A549 (cell line): ENCODE measurements around the gene CHRNB1. TPM values are rescaled to one million over a fixed set of nuclear protein-coding genes. Genes with fewer than 3 reads are reported as not detected.

ENCODE experiments used
- ATAC-seq, 2 experiments: fragments of 200-7000 bp in 1 of 2; fragments of >200 bp in 1 of 2; cut with Nextera tagmentation in 1 of 2; cut with Tn5 transposase in 1 of 2; 3 replicates each; pipeline versions ENCODE4 v1.8.0 to v1.9.1; 2018 to 2020; ENCODE audit warnings: mild to moderate bottlenecking in 1 of 2, moderate library complexity in 1 of 2
- CTCF ChIA-PET: fragments of 300-600 bp; sonication (Branson Sonifier 250); formaldehyde crosslinking; extraction: SDS; loops from one replicate; lab custom pipeline; 2021; ENCODE audit warnings: antibody characterized with exemption, inconsistent platforms; lab: Yijun Ruan, JAX
- POLR2A ChIA-PET: fragments of 350-600 bp; formaldehyde crosslinking; extraction: SDS; loops from one replicate; lab custom pipeline; 2021; ENCODE audit warnings: antibody characterized with exemption, inconsistent platforms; lab: Yijun Ruan, JAX
- DNase-seq, 2 experiments: peaks; one replicate each; pipeline versions ENCODE4 v3.0.0 to v3.0.0-alpha.2; 2011 to 2016; ENCODE audit warnings: low read depth in 1 of 2, low spot score in 1 of 2
- FAIRE-seq: peaks from 2 replicates; lab custom pipeline; 2011; peaks lifted over from hg19 to GRCh38; lab: Jason Lieb, UNC
- H3K27ac ChIP-seq, 2 experiments: fragments of >200 bp; sonication (Bioruptor Twin); formaldehyde crosslinking; 3 replicates each; pipeline ENCODE4 v1.5.1; 2016 to 2017
- H3K4me1 ChIP-seq: fragments of >200 bp; sonication (Bioruptor Twin); formaldehyde crosslinking; 3 replicates; pipeline ENCODE4 v1.6.1; 2016
- H3K4me2 ChIP-seq: fragments of >200 bp; sonication (Bioruptor Twin); formaldehyde crosslinking; 3 replicates; pipeline ENCODE4 v1.6.1; 2016
- H3K4me3 ChIP-seq: fragments of >200 bp; sonication (Bioruptor Twin); formaldehyde crosslinking; 3 replicates; pipeline ENCODE4 v1.5.1; 2016
- H3K9me3 ChIP-seq: fragments of >200 bp; sonication (Bioruptor Twin); formaldehyde crosslinking; 3 replicates; pipeline ENCODE4 v1.6.1; 2016
- ATOH8 ChIP-seq: fragments of 250-450 bp; sonication (Bioruptor Pico); IDR thresholded peaks from 2 replicates; pipeline ENCODE4 v1.5.0; 2020; ENCODE audit warnings: low read depth, mild to moderate bottlenecking, moderate library complexity
- CBX2 ChIP-seq: fragments of 200-600 bp; sonication (generic); IDR thresholded peaks from 2 replicates; pipeline ENCODE4 v1.6.1; 2016; ENCODE audit warnings: low read depth, mild to moderate bottlenecking, borderline replicate concordance
- CEBPB ChIP-seq, 2 experiments: fragments of >200 bp in 1 of 2; sonication (Bioruptor Twin) in 1 of 2; formaldehyde crosslinking in 1 of 2; IDR thresholded peaks; 2 replicates each; pipeline ENCODE4 v1.6.1; 2012 to 2016
- CHD2 ChIP-seq: fragments of 150-350 bp; IDR thresholded peaks from 2 replicates; pipeline ENCODE4 v1.6.1; 2014; ENCODE audit warnings: low read length; ENCODE audit not compliant: partially characterized antibody
- CHD4 ChIP-seq: fragments of 200-600 bp; sonication (generic); IDR thresholded peaks from 2 replicates; pipeline ENCODE4 v1.6.1; 2016; ENCODE audit warnings: antibody characterized with exemption, mild to moderate bottlenecking, borderline replicate concordance
- EHMT2 ChIP-seq: fragments of 200-600 bp; sonication (generic); IDR thresholded peaks from 2 replicates; pipeline ENCODE4 v1.6.1; 2016; ENCODE audit warnings: antibody characterized with exemption, low read depth, mild to moderate bottlenecking, moderate library complexity
- FOXS1 ChIP-seq: fragments of 250-450 bp; sonication (Bioruptor Pico); IDR thresholded peaks from 2 replicates; pipeline ENCODE4 v1.5.0; 2020; ENCODE audit warnings: mild to moderate bottlenecking, moderate library complexity
- GATA3 ChIP-seq: IDR thresholded peaks from 2 replicates; pipeline ENCODE4 v1.6.1; 2012; ENCODE audit warnings: borderline replicate concordance
- HEYL ChIP-seq: fragments of 250-450 bp; sonication (Bioruptor Pico); IDR thresholded peaks from 2 replicates; pipeline ENCODE4 v1.8.0; 2021; ENCODE audit warnings: mild to moderate bottlenecking, moderate library complexity
- MAZ ChIP-seq: fragments of 150-350 bp; IDR thresholded peaks from 2 replicates; pipeline ENCODE4 v1.6.1; 2014; ENCODE audit warnings: antibody characterized with exemption, low read depth, low read length, borderline replicate concordance
- PHF8 ChIP-seq: fragments of 200-600 bp; sonication (generic); IDR thresholded peaks from 2 replicates; pipeline ENCODE4 v1.6.1; 2016; ENCODE audit warnings: low read depth, mild to moderate bottlenecking, antibody characterized with exemption, moderate library complexity, borderline replicate concordance
- RCOR1 ChIP-seq: fragments of 150-350 bp; IDR thresholded peaks from 2 replicates; pipeline ENCODE4 v1.6.1; 2014; ENCODE audit warnings: antibody characterized with exemption, low read length, low read depth
- RNF2 ChIP-seq: fragments of 200-600 bp; sonication (generic); IDR thresholded peaks from 2 replicates; pipeline ENCODE4 v1.6.1; 2016; ENCODE audit warnings: low read depth, mild to moderate bottlenecking, antibody characterized with exemption, moderate library complexity, borderline replicate concordance
- SREBF2 ChIP-seq: fragments of 450-650 bp; IDR thresholded peaks from 2 replicates; pipeline ENCODE4 v1.6.1; 2014; ENCODE audit warnings: mild to moderate bottlenecking, moderate library complexity
- USF2 ChIP-seq: fragments of 450-650 bp; IDR thresholded peaks from 2 replicates; pipeline ENCODE4 v1.6.1; 2014; ENCODE audit warnings: antibody characterized with exemption
- ZFP36 ChIP-seq: fragments of 450-650 bp; IDR thresholded peaks from 2 replicates; pipeline ENCODE4 v1.6.1; 2014; ENCODE audit warnings: borderline replicate concordance; ENCODE audit not compliant: partially characterized antibody
- ZNF302 ChIP-seq: fragments of 250-450 bp; sonication (Bioruptor Pico); IDR thresholded peaks from 2 replicates; pipeline ENCODE4 v1.9.0; 2021; ENCODE audit warnings: inconsistent platforms, mild to moderate bottlenecking, moderate library complexity
- ZSCAN20 ChIP-seq: fragments of 250-450 bp; sonication (Bioruptor Pico); IDR thresholded peaks from 2 replicates; pipeline ENCODE4 v1.8.0; 2022; ENCODE audit warnings: mild to moderate bottlenecking, moderate library complexity
- WGBS: methylation state at CpG from one replicate; pipeline ENCODE4 v1.1.6; 2017; ENCODE audit errors: missing lambda C conversion rate; 5-methylcytosine and 5-hydroxymethylcytosine counted together
- polyA plus RNA-seq, 4 experiments: library from polyadenylated mRNA; depleted of rRNA in 3 of 4; stranded (reverse); fragments of >200 nt; fragmentation: RNase III in 1 of 4; extraction: RNeasy Plus Mini Kit Qiagen cat#74134 plus additional on column Dnase treatment in 1 of 4; gene quantifications; 2 replicates in 3 of 4; 3 replicates in 1 of 4; pipeline ENCODE4 v1.2.3, GENCODE V29; 2011 to 2017
- TF ChIP-seq, protein P1 (sequence below): IDR thresholded peaks from 2 replicates; pipeline ENCODE4 v1.6.1; 2012

The CHRNB1 gene
- polyA plus RNA-seq, 2 of the 4 experiments (the other 2 are of a cell fraction) = 6.5 to 8.4 TPM

DNA sequence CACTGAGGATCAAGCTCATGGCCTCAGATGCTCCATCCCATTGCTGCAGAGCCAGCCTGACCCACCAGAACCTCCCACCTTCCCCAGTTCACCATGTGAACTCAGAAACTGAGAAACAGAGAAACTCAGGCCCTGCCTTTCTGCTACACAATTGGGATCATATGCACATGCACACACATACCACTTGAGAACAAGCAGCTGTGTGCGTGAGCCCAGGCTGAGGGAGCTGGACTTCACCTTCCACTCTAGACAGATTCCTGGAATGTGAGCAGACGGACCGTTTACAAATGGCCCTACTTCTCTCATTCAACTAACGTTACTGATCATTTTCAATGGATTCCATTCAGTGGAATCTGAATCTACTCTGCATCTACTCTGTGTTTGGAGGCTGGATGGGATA, 21.2 kb upstream of the CHRNB1 start:
- no peak for TF ChIP-seq HEYL
- no peak for TF ChIP-seq SREBF2
- Histone ChIP-seq H3K4me2 (no peak overlapping the region), H3K27ac (no peak overlapping the region), H3K4me3 (no peak overlapping the region), H3K9me3 (no peaks in the 10 kb centered on the region), H3K4me1 (no peaks in the 10 kb centered on the region)
- no peak for DNase-seq
- ChIA-PET POLR2A (no interaction called here), CTCF (interaction anchor here (0.9 to 5.7 kb wide), 7 partner anchors 9 to 68 kb away, joined by 3 to 50 read pairs (median 3); partner anchors contain the start of gene TMEM102)
- 81% methylated on average over 4 of the region's 4 CpGs for WGBS
- FAIRE-seq = no peak
- ATAC-seq = no peak

- no peak for ATAC-seq
- no peak within 1 kb of the TSS for H3K27ac ChIP-seq
- FAIRE-seq = no peak
- no peak for DNase-seq
- ChIA-PET CTCF (interaction anchor here (0.5 to 5.7 kb wide), 4 partner anchors 11 to 128 kb away, joined by 3 to 50 read pairs (median 8); partner anchors contain the start of genes TMEM102 and TMEM95), POLR2A (interaction anchor here (1.1 to 1.9 kb wide), 2 partner anchors 10 to 21 kb away, joined by 4 to 9 read pairs; partner anchors contain the start of genes TMEM102 and TMEM256)
- H3K4me2 ChIP-seq = no peak within 1 kb of the TSS
- no peaks in the 10 kb centered on the region for H3K4me1 ChIP-seq
- H3K9me3 ChIP-seq = no peaks in the 10 kb centered on the region
- H3K4me3 ChIP-seq = no peak within 1 kb of the TSS
- TF ChIP-seq RCOR1 = no peak
- no peak for TF ChIP-seq ZNF302 (CRISPR knock-in tag)
- TF ChIP-seq CEBPB (IDR thresholded peaks at IDR 0.05) = no peak
- no peak for TF ChIP-seq FOXS1 (CRISPR knock-in tag)
- no peak for TF ChIP-seq GATA3
- 52% methylated on average over 6 of the region's 7 CpGs for WGBS
Measured at GRCh38 chr17:7425316-7425715, 19.5 kb upstream of the CHRNB1 start, which contains the start of gene SPEM2. Gene SPEM2 (plus strand): TSS chr17:7425616. CDS start chr17:7425689, 73 bp downstream.

- ATAC-seq (no peak), DNase-seq (no peak), FAIRE-seq (no peak)
- no peak overlapping the region for H3K27ac ChIP-seq
- TF ChIP-seq ZSCAN20 (no peak), ZFP36 (no peak), CBX2 (no peak), PHF8 (no peak), RCOR1 (no peak), RNF2 (no peak), EHMT2 (no peak), GATA3 (no peak), CHD2 (no peak)
- TF ChIP-seq, protein P1, sequence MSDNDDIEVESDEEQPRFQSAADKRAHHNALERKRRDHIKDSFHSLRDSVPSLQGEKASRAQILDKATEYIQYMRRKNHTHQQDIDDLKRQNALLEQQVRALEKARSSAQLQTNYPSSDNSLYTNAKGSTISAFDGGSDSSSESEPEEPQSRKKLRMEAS = no peak
- H3K4me3 ChIP-seq = no peak overlapping the region
- no peak overlapping the region for H3K4me2 ChIP-seq
- H3K4me1 ChIP-seq = no peaks in the 10 kb centered on the region
- ChIA-PET POLR2A (interaction anchor here (1.1 to 1.9 kb wide), 2 partner anchors 10 to 22 kb away, joined by 4 to 9 read pairs; partner anchors contain the start of genes TMEM102 and TMEM256), CTCF (interaction anchor here (0.5 to 5.7 kb wide), 5 partner anchors 10 to 135 kb away, joined by 3 to 50 read pairs (median 5); partner anchors contain the start of genes TMEM102 and TMEM95)
- no peaks in the 10 kb centered on the region for H3K9me3 ChIP-seq
- WGBS = 74% methylated on average over 8 of the region's 8 CpGs
Measured at GRCh38 chr17:7425756-7426155, 19.1 kb upstream of the CHRNB1 start.

DNA sequence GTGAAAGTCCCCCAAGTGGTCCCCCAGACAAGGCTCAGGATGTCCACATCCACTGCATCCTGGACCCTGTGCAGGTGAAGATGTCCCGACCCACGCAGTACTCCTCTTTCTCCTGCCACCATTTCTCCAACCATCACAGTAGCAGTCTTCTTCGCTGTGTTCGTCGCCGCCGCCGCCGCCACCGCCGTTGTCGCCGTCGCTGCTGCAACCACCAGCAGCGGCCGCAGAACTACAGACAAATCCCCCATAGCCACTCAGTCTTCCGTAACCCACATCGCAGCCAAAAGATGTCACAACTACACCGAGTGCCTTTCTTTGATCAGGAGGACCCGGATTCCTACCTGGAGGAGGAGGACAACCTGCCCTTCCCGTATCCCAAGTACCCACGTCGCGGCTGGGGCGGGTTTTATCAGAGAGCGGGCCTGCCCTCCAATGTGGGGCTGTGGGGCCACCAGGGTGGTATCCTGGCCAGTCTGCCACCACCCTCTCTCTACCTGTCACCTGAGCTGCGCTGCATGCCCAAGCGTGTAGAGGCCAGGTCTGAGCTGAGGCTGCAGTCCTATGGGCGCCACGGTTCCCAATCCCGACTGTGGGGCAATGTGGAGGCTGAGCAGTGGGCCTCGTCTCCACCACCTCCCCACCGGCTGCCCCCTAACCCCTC, 18.5 kb upstream of the CHRNB1 start:
- whole genome bisulfite sequencing = 83% methylated on average over 27 of the region's 33 CpGs
- Histone ChIP-seq H3K4me2 (no peak overlapping the region), H3K9me3 (no peaks in the 10 kb centered on the region), H3K27ac (no peak overlapping the region), H3K4me1 (no peaks in the 10 kb centered on the region), H3K4me3 (no peak overlapping the region)
- DNase-seq (no peak), ATAC-seq (no peak), FAIRE-seq (no peak)
- POLR2A ChIA-PET = interaction anchor here (1.9 kb wide), 1 partner anchor 9 kb away, joined by 9 read pairs; the partner anchor contains the start of gene TMEM102
- CTCF ChIA-PET = interaction anchor here (0.8 to 5.7 kb wide), 4 partner anchors 10 to 135 kb away, joined by 3 to 50 read pairs (median 8); partner anchors contain the start of genes TMEM102 and TMEM95
- TF ChIP-seq USF2 (no peak), CHD4 (no peak), ZNF302 (CRISPR knock-in tag) (no peak), ATOH8 (CRISPR knock-in tag) (no peak), MAZ (no peak)
